ENCODE results near the gene IL5.
A peak's percentile ranks its signal among the peaks of the same experiment; 100 is the strongest.

DNA sequence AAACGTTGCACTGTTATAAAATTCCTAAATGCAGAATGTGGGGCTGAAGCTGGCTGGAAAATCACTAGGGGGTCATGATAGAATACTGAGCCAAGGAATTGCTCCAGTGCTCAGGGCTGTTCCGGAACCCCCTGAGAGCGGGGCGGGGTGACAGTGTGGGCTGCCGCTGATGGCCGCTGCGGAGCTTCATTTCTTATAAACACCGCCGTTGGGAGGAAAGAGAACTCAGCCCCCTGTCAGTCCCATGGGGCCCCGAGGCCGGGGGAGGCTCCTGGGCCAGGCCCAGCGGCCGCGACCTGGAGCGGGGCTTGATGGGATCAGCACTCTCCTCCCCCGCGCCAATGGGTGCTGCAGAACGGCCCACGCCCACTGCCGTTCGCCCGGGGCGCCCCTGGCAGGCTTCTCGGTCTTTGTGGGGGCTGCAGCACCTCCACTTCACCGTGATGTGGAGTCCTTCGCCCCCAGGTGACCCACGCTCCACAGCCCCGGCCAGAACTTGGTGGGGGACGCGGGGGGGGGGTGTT is 47.6 kb downstream of the IL5 start:
- TF ChIP-seq MIER2 (CRISPR knock-in tag; IDR thresholded peaks at IDR 0.05) (no peak), ZBTB7B (CRISPR knock-in tag; IDR thresholded peaks at IDR 0.05) (peak; percentile 55), PITX1 (CRISPR knock-in tag; IDR thresholded peaks at IDR 0.05) (no peak), KDM2A (CRISPR knock-in tag; IDR thresholded peaks at IDR 0.05; ENCODE audit: borderline replicate concordance, low read depth) (peak; percentile 55), EZH2 (conservative IDR thresholded peaks at IDR 0.05; ENCODE audit: low read depth, low read length) (no peak), MAFF (IDR thresholded peaks at IDR 0.05; ENCODE audit: low read depth, low read length) (no peak), ZBTB7A (CRISPR knock-in tag; IDR thresholded peaks at IDR 0.05) (peak; percentile 16; the same call in 1 of the 2 replicates), MZF1 (CRISPR knock-in tag; IDR thresholded peaks at IDR 0.05; ENCODE audit: borderline replicate concordance) (no peak), ZNF331 (CRISPR knock-in tag; IDR thresholded peaks at IDR 0.05) (peak; percentile 16; the same call in 1 of the 2 replicates)
- TF ChIP-seq, protein P1, sequence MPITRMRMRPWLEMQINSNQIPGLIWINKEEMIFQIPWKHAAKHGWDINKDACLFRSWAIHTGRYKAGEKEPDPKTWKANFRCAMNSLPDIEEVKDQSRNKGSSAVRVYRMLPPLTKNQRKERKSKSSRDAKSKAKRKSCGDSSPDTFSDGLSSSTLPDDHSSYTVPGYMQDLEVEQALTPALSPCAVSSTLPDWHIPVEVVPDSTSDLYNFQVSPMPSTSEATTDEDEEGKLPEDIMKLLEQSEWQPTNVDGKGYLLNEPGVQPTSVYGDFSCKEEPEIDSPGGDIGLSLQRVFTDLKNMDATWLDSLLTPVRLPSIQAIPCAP (CRISPR knock-in tag; IDR thresholded peaks at IDR 0.05; ENCODE audit: low read depth): no peak

All from HepG2 (cell line).